Measurements from ENCODE around the gene TBL3.
"Not testable (repeated sequence)": the region's sequence is repeated elsewhere in the genome, so short reads cannot be mapped to it uniquely, and the experiment has no call there.

TBL3 gene

GRCh38 chr16:1938910-1939309 is 32.9 kb upstream of the TBL3 start:
- Histone ChIP-seq H3K4me2 (ENCODE audit: low read depth, low read length) (no peak overlapping the region), H3K27ac (ENCODE audit: low read length) (no peak overlapping the region), H3F3A (ENCODE audit: insufficient read depth, low read length) (no peaks in the 10 kb centered on the region), H3K9me3 (replicated peaks; ENCODE audit: insufficient read depth, low read length) (no peaks in the 10 kb centered on the region), H3K36me3 (replicated peaks; ENCODE audit: insufficient read depth, low read length) (peaks cover 3% of the 10 kb centered on the region; the same call in 1 of the 2 replicates), H3K9ac (ENCODE audit: low read length) (no peak overlapping the region), H3K4me1 (ENCODE audit: low read length) (no peaks in the 10 kb centered on the region), H4K20me1 (ENCODE audit: insufficient read depth, low read length) (no peaks in the 10 kb centered on the region), H3K79me2 (ENCODE audit: low read length) (peaks cover 4% of the 10 kb centered on the region), H3K4me3 (ENCODE audit: low read length) (no peak overlapping the region), H3K27me3 (replicated peaks; ENCODE audit: insufficient read depth, low read length) (no peaks in the 10 kb centered on the region), H3K9me2 (replicated peaks; ENCODE audit: insufficient read depth, low read length) (no peaks in the 10 kb centered on the region), H2AFZ (ENCODE audit: low read length) (no peak overlapping the region)
- TF ChIP-seq EZH2 (optimal IDR thresholded peaks at IDR 0.05; ENCODE audit: low read depth, low read length): no peak
- DNase-seq: no peak

- not testable (repeated sequence) for DNase-seq; H3K4me1 ChIP-seq (ENCODE audit: low read length); H4K20me1 ChIP-seq (ENCODE audit: insufficient read depth, low read length); H3K9me2 ChIP-seq (replicated peaks; ENCODE audit: insufficient read depth, low read length); H3F3A ChIP-seq (ENCODE audit: insufficient read depth, low read length); H3K36me3 ChIP-seq (replicated peaks; ENCODE audit: insufficient read depth, low read length); H3K9ac ChIP-seq (ENCODE audit: low read length); H3K79me2 ChIP-seq (ENCODE audit: low read length); H3K4me2 ChIP-seq (ENCODE audit: low read depth, low read length); H3K27me3 ChIP-seq (replicated peaks; ENCODE audit: insufficient read depth, low read length); H3K9me3 ChIP-seq (replicated peaks; ENCODE audit: insufficient read depth, low read length); H3K27ac ChIP-seq (ENCODE audit: low read length); H2AFZ ChIP-seq (ENCODE audit: low read length); H3K4me3 ChIP-seq (ENCODE audit: low read length)
Observed at GRCh38 chr16:1939833-1940232, 32.0 kb upstream of the TBL3 start.

GRCh38 chr16:1940273-1941161 is 31.3 kb upstream of the TBL3 start:
- Histone ChIP-seq H3F3A (ENCODE audit: insufficient read depth, low read length) (no peaks in the 10 kb centered on the region), H2AFZ (ENCODE audit: low read length) (no peak overlapping the region), H4K20me1 (ENCODE audit: insufficient read depth, low read length) (no peaks in the 10 kb centered on the region), H3K4me2 (ENCODE audit: low read depth, low read length) (no peak overlapping the region), H3K27ac (ENCODE audit: low read length) (no peak overlapping the region), H3K79me2 (ENCODE audit: low read length) (peaks cover 4% of the 10 kb centered on the region), H3K27me3 (replicated peaks; ENCODE audit: insufficient read depth, low read length) (no peaks in the 10 kb centered on the region), H3K4me3 (ENCODE audit: low read length) (no peak overlapping the region), H3K9me2 (replicated peaks; ENCODE audit: insufficient read depth, low read length) (no peaks in the 10 kb centered on the region), H3K4me1 (ENCODE audit: low read length) (no peaks in the 10 kb centered on the region), H3K9ac (ENCODE audit: low read length) (no peak overlapping the region), H3K9me3 (replicated peaks; ENCODE audit: insufficient read depth, low read length) (no peaks in the 10 kb centered on the region), H3K36me3 (replicated peaks; ENCODE audit: insufficient read depth, low read length) (peaks cover 3% of the 10 kb centered on the region; the same call in 1 of the 2 replicates)
- DNase-seq: no peak
- no peak for TF ChIP-seq CTCF (IDR thresholded peaks at IDR 0.05; ENCODE audit: low read length)
- TF ChIP-seq EZH2phosphoT487 (IDR thresholded peaks at IDR 0.05; ENCODE audit: low read length): no peak
- no peak for TF ChIP-seq EZH2 (optimal IDR thresholded peaks at IDR 0.05; ENCODE audit: low read depth, low read length)

- H3F3A ChIP-seq (ENCODE audit: insufficient read depth, low read length): no peaks in the 10 kb centered on the region
- 0 out of 2 replicates have a peak overlapping the region, but pooled peaks have one; percentile 99 for H3K4me3 ChIP-seq (ENCODE audit: low read length)
- H3K27ac ChIP-seq (ENCODE audit: low read length): no peak overlapping the region
- peaks cover 4% of the 10 kb centered on the region for H3K79me2 ChIP-seq (ENCODE audit: low read length)
- no peaks in the 10 kb centered on the region for H3K9me3 ChIP-seq (replicated peaks; ENCODE audit: insufficient read depth, low read length)
- H3K9ac ChIP-seq (ENCODE audit: low read length): no peak overlapping the region; the same call in 1 of the 2 replicates
- no peaks in the 10 kb centered on the region for H3K4me1 ChIP-seq (ENCODE audit: low read length)
- peak overlapping the region; percentile 75; the same call in 1 of the 2 replicates for H3K4me2 ChIP-seq (ENCODE audit: low read depth, low read length)
- no peak for TF ChIP-seq EZH2phosphoT487 (IDR thresholded peaks at IDR 0.05; ENCODE audit: low read length)
- TF ChIP-seq EZH2 (optimal IDR thresholded peaks at IDR 0.05; ENCODE audit: low read depth, low read length): no peak
- no peak for TF ChIP-seq CTCF (IDR thresholded peaks at IDR 0.05; ENCODE audit: low read length)
- H3K27me3 ChIP-seq (replicated peaks; ENCODE audit: insufficient read depth, low read length): no peaks in the 10 kb centered on the region
- no peak overlapping the region for H2AFZ ChIP-seq (ENCODE audit: low read length)
- H4K20me1 ChIP-seq (ENCODE audit: insufficient read depth, low read length): no peaks in the 10 kb centered on the region
- DNase-seq: no peak
- peaks cover 3% of the 10 kb centered on the region; the same call in 1 of the 2 replicates for H3K36me3 ChIP-seq (replicated peaks; ENCODE audit: insufficient read depth, low read length)
- H3K9me2 ChIP-seq (replicated peaks; ENCODE audit: insufficient read depth, low read length): no peaks in the 10 kb centered on the region
Observed at GRCh38 chr16:1941162-1942046, 30.4 kb upstream of the TBL3 start.

Data from MM.1S (cell line).